ENCODE measurements around the gene FAM90A26. TPM values are rescaled to one million over a fixed set of nuclear protein-coding genes. Genes with fewer than 3 reads are reported as not detected.
"Not testable (repeated sequence)": the region's sequence is repeated elsewhere in the genome, so short reads cannot be mapped to it uniquely, and the experiment has no call there.

Gene FAM90A26
- total and polyA plus RNA-seq, 2 donors = 0.02 TPM; not detected in 1

- H3K36me3 ChIP-seq (ENCODE audit: control insufficient read depth in 2 of 2, insufficient read depth in 2 of 2, low read length in 1 of 2); DNase-seq (ENCODE audit: low read depth in 6 of 9, low spot score in 9 of 9); H3K4me1 ChIP-seq (ENCODE audit: control insufficient read depth in 2 of 2, insufficient read depth in 2 of 2, low read length in 2 of 2); H3K27me3 ChIP-seq (ENCODE audit: control insufficient read depth in 2 of 2, insufficient read depth in 1 of 2, low read length in 1 of 2); H3K4me3 ChIP-seq (ENCODE audit: low read length in 2 of 2); H3K9me3 ChIP-seq (ENCODE audit: control insufficient read depth in 2 of 2, insufficient read depth in 1 of 2, low read length in 1 of 2); H3K27ac ChIP-seq (ENCODE audit: low read depth in 1 of 2, low read length in 1 of 2): not testable (repeated sequence)
- no CpG with 5 or more reads among the region's 14 CpGs for WGBS
Measured at GRCh38 chr4:9224596-9224995, 54.4 kb downstream of the FAM90A26 start, which contains the start of gene USP17L13. Gene USP17L13, plus strand, starts transcription at chr4:9224896. Its CDS starts 0 bp downstream, at chr4:9224896.

Other genes starting within 250 kb of the FAM90A26 start
- not detected for gene USP17L10, start 40.2 kb downstream of the FAM90A26 start, total RNA-seq
- not detected for gene USP17L10, start 40.2 kb downstream of the FAM90A26 start, polyA plus RNA-seq
- not detected for gene USP17L11, start 45.0 kb downstream of the FAM90A26 start, total RNA-seq
- gene USP17L11, start 45.0 kb downstream of the FAM90A26 start, polyA plus RNA-seq = not detected
- gene USP17L12, start 49.7 kb downstream of the FAM90A26 start, total RNA-seq = not detected
- not detected for gene USP17L12, start 49.7 kb downstream of the FAM90A26 start, polyA plus RNA-seq
- not detected for gene USP17L13, start 54.5 kb downstream of the FAM90A26 start, total RNA-seq
- gene USP17L13, start 54.5 kb downstream of the FAM90A26 start, polyA plus RNA-seq = not detected
- gene USP17L15, start 64.0 kb downstream of the FAM90A26 start, total RNA-seq = not detected
- gene USP17L15, start 64.0 kb downstream of the FAM90A26 start, polyA plus RNA-seq = 0.02 TPM
- gene USP17L17, start 73.5 kb downstream of the FAM90A26 start, total RNA-seq = not detected
- not detected for gene USP17L17, start 73.5 kb downstream of the FAM90A26 start, polyA plus RNA-seq
- gene USP17L18, start 78.2 kb downstream of the FAM90A26 start, total RNA-seq = not detected
- gene USP17L18, start 78.2 kb downstream of the FAM90A26 start, polyA plus RNA-seq = not detected
- not detected for gene USP17L19, start 83.0 kb downstream of the FAM90A26 start, total RNA-seq
- gene USP17L19, start 83.0 kb downstream of the FAM90A26 start, polyA plus RNA-seq = not detected
- gene USP17L20, start 87.7 kb downstream of the FAM90A26 start, total RNA-seq = not detected
- not detected for gene USP17L20, start 87.7 kb downstream of the FAM90A26 start, polyA plus RNA-seq
- gene USP17L21, start 92.5 kb downstream of the FAM90A26 start, total RNA-seq = not detected
- not detected for gene USP17L21, start 92.5 kb downstream of the FAM90A26 start, polyA plus RNA-seq
- not detected for gene USP17L22, start 97.2 kb downstream of the FAM90A26 start, total RNA-seq
- gene USP17L22, start 97.2 kb downstream of the FAM90A26 start, polyA plus RNA-seq = not detected
- gene USP17L24, start 154.8 kb downstream of the FAM90A26 start, total RNA-seq = not detected
- gene USP17L24, start 154.8 kb downstream of the FAM90A26 start, polyA plus RNA-seq = not detected
- not detected for gene USP17L25, start 159.5 kb downstream of the FAM90A26 start, total RNA-seq
- gene USP17L25, start 159.5 kb downstream of the FAM90A26 start, polyA plus RNA-seq = not detected
- not detected for gene USP17L26, start 164.2 kb downstream of the FAM90A26 start, total RNA-seq
- gene USP17L26, start 164.2 kb downstream of the FAM90A26 start, polyA plus RNA-seq = not detected
- not detected for gene USP17L5, start 169.0 kb downstream of the FAM90A26 start, total RNA-seq
- not detected for gene USP17L5, start 169.0 kb downstream of the FAM90A26 start, polyA plus RNA-seq
- gene USP17L27, start 173.7 kb downstream of the FAM90A26 start, total RNA-seq = not detected
- gene USP17L27, start 173.7 kb downstream of the FAM90A26 start, polyA plus RNA-seq = not detected
- gene USP17L28, start 178.5 kb downstream of the FAM90A26 start, total RNA-seq = not detected
- gene USP17L28, start 178.5 kb downstream of the FAM90A26 start, polyA plus RNA-seq = not detected
- not detected for gene USP17L29, start 183.2 kb downstream of the FAM90A26 start, total RNA-seq
- gene USP17L29, start 183.2 kb downstream of the FAM90A26 start, polyA plus RNA-seq = not detected
- not detected for gene USP17L30, start 192.7 kb downstream of the FAM90A26 start, total RNA-seq
- gene USP17L30, start 192.7 kb downstream of the FAM90A26 start, polyA plus RNA-seq = not detected

Measured in thymus (tissue), 11 donors.